ENCODE results near the gene SLC25A19.
"Not testable (repeated sequence)": the region's sequence is repeated elsewhere in the genome, so short reads cannot be mapped to it uniquely, and the experiment has no call there.

The SLC25A19 gene

GRCh38 chr17:75301502-75302206 is 12.4 kb upstream of the SLC25A19 start:
- DNase-seq (ENCODE audit: low read depth in 2 of 2), result no peak

- no peak for DNase-seq (ENCODE audit: low read depth in 2 of 2)
These were observed 11.8 kb upstream of the SLC25A19 start for GRCh38 chr17:75301049-75301448.

GRCh38 chr17:75300280-75300679 is 11.0 kb upstream of the SLC25A19 start:
- no peak for DNase-seq (ENCODE audit: low read depth in 2 of 2)

GRCh38 chr17:75295201-75296158 is 6.2 kb upstream of the SLC25A19 start:
- no peak for DNase-seq (ENCODE audit: low read depth in 2 of 2)

GRCh38 chr17:75292810-75293448 is 3.7 kb upstream of the SLC25A19 start:
- DNase-seq (ENCODE audit: low read depth in 2 of 2), result not testable (repeated sequence)

- DNase-seq (ENCODE audit: low read depth in 2 of 2), result peak; percentile 25 to 32
These were observed 652 bp upstream of the SLC25A19 start for GRCh38 chr17:75289832-75290337.

GRCh38 chr17:75288770-75289114 is 491 bp downstream of the SLC25A19 start:
- no peak for DNase-seq (ENCODE audit: low read depth in 2 of 2)

- DNase-seq (ENCODE audit: low read depth in 2 of 2), result no peak
These were observed 874 bp downstream of the SLC25A19 start for GRCh38 chr17:75288359-75288758.

- no peak for DNase-seq (ENCODE audit: low read depth in 2 of 2)
These were observed 2.0 kb downstream of the SLC25A19 start for GRCh38 chr17:75287221-75287620.

GRCh38 chr17:75285123-75285522 is 4.1 kb downstream of the SLC25A19 start:
- no peak for DNase-seq (ENCODE audit: low read depth in 2 of 2)

- DNase-seq (ENCODE audit: low read depth in 2 of 2), result not testable (repeated sequence)
These were observed 9.0 kb downstream of the SLC25A19 start for GRCh38 chr17:75280189-75280588.

GRCh38 chr17:75277664-75278071 is 11.6 kb downstream of the SLC25A19 start:
- DNase-seq (ENCODE audit: low read depth in 2 of 2), result no peak

- DNase-seq (ENCODE audit: low read depth in 2 of 2), result no peak
These were observed 15.1 kb downstream of the SLC25A19 start for GRCh38 chr17:75273977-75274708.

- DNase-seq (ENCODE audit: low read depth in 2 of 2), result no peak
These were observed 16.4 kb downstream of the SLC25A19 start for GRCh38 chr17:75272848-75273184.

GRCh38 chr17:75271955-75272847 is 17.0 kb downstream of the SLC25A19 start:
- DNase-seq (ENCODE audit: low read depth in 2 of 2), result no peak

GRCh38 chr17:75271233-75271954 is 17.8 kb downstream of the SLC25A19 start:
- peak; percentile 74 to 81 for DNase-seq (ENCODE audit: low read depth in 2 of 2)

- DNase-seq (ENCODE audit: low read depth in 2 of 2), result no peak
These were observed 18.3 kb downstream of the SLC25A19 start, which contains the start of gene MIF4GD for GRCh38 chr17:75270966-75271232. TSS of gene MIF4GD (minus strand) at chr17:75271231. CDS start at chr17:75270195, 1,036 bp downstream.

- DNase-seq (ENCODE audit: low read depth in 2 of 2), result peak in 1 of 2 donors; percentile 8
These were observed 18.8 kb downstream of the SLC25A19 start for GRCh38 chr17:75270218-75270965.

- DNase-seq (ENCODE audit: low read depth in 2 of 2), result no peak
These were observed 19.4 kb downstream of the SLC25A19 start for GRCh38 chr17:75269844-75270217.

All from stimulated activated CD8-positive, alpha-beta memory T cell treated with anti-CD3 and anti-CD28 coated beads, Interleukin-7, amount 100 ng/mL, for 1 hour (primary cell).